GM12878 (cell line): ENCODE results near the gene RYR2.

ENCODE experiments used
- SMC3 ChIP-seq: IDR thresholded peaks from 2 replicates; pipeline ENCODE4 v1.6.1; 2011; ENCODE audit warnings: low read length, improper control_type of control experiment, borderline replicate concordance
- SREBF1 ChIP-seq: IDR thresholded peaks from 2 replicates; pipeline ENCODE4 v1.6.1; 2012; ENCODE audit warnings: mild to moderate bottlenecking, low read length

DNA sequence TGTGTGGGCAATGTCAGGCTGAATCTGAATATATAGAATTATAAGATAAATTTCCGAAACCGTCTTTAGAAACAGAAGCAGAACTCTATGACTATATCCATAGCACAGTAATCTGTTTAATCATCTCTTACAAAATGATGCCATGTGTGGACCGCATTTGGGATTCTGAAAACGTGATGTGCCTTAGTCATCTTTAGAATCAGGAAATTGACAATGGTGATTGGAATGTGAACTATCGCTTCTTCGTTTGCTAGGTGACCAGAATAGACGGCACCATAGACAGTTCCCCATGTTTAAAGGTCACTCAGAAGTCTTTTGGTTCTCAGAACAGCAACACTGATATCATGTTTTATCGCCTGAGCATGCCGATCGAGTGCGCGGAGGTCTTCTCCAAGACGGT lies 548.4 kb downstream of the RYR2 start:
- TF ChIP-seq SMC3 = no peak
- no peak for TF ChIP-seq SREBF1
